HG02885 (cell line): ENCODE results near the gene SGCD.

ENCODE experiments used
- ATAC-seq: cut with Tn5 transposase; IDR thresholded peaks from one replicate; pipeline ENCODE4 v1.9.1; 2021; ENCODE audit warnings: mild to moderate bottlenecking; ENCODE audit not compliant: unreplicated experiment, poor library complexity

SGCD gene

GRCh38 chr5:156496291-156496690 is 169.3 kb downstream of the SGCD start:
- ATAC-seq, result no peak

- no peak for ATAC-seq
These were observed 170.8 kb downstream of the SGCD start for GRCh38 chr5:156497804-156498208.

- ATAC-seq, result no peak
These were observed 171.4 kb downstream of the SGCD start for GRCh38 chr5:156498226-156498980.

DNA sequence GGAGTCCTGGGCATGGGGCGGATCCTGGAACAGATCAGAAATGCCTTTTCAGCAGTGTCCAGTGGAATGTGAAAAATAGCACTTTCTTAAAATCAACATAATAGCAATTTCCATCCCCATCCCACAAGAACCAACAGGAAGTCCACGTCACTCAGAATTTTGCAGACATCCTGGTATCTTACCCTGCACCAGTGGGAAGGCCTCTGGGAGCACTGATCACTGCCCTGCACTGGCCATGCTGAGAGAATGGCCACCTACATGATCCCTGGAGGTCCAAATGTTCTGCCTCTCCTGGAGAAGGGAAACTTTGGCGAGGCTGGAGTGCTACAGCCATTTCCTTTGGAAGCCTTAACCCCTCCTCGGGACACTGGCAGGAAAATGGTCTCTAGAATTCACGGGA is 173.8 kb downstream of the SGCD start:
- no peak for ATAC-seq

DNA sequence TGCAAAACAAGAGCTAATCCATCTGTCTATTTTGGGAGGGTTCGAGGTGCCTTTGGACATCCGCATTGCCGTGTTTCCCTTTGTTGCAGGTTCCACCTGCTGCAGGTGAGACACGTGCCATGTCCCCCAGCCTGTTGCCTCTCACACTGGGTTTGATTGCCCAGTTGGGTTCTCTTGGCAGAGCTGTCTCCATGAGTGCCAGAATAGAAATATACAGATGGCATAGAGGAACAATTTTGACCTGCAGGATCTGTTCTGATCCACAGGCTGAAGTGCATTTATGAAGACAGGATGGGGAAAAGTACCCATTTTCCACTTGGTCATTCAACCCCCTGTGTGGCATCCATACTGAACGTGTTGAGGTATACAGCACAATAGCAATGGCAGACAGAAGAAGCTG is 178.1 kb downstream of the SGCD start:
- ATAC-seq, result no peak

DNA sequence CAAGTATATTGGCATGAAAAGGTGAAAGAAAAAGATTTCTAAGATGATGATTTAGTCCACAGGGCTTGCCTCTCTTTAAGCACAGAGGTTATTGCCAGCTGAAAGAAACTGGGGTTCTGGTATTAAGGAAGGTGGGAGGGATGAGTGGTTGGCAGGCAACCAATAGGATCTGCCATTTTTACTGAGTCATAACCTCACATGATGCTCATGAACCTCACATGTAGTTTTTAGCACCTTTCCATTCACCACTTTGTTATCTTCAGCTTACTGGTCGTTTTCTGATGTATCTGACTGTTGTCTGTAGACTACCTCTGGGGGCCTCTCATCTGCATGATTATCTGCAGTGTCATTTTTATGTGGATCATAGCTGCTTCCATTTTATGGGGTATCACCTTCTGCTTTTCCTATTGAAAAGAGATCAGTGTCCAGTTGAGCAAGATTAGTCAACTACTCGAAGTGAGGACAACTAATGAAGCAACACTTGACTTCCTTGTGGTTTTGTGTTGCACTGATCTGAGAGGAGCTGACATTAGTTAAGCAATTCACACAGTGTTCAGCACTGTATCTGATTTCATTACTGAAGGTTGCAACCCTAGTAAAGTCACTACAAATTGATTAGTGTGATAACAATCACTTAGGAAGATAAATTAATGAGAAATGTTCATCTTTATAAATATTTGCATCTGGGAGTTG is 186.3 kb downstream of the SGCD start:
- no peak for ATAC-seq

GRCh38 chr5:156515121-156515520 is 188.2 kb downstream of the SGCD start:
- no peak for ATAC-seq

DNA sequence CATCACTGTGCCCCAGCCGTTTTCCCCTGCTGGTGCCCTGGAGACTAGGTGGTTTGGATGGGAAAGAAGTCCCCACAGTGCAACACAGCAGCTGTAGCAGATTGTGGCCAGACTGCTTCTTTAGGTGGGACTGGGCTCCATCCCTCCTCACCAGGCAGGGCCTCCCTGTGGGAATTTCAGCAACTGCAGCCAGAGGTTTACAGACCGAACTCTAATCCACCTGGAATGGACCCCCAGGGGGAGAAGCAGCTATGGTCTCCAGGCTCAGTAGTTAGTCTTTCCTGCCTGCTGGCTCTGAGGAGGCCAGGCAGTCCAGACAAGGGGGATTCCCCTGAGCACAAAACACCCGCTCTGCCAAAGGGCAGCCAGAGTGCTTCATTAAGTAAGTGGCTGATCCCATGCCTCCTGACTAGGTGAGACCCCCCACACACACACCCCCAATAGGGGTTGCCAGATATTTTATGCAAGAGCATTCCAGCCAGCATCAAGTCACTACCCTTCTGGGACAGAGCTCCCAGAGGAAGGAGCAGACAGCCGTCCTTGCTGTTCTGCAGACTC is 188.9 kb downstream of the SGCD start:
- ATAC-seq, result no peak

DNA sequence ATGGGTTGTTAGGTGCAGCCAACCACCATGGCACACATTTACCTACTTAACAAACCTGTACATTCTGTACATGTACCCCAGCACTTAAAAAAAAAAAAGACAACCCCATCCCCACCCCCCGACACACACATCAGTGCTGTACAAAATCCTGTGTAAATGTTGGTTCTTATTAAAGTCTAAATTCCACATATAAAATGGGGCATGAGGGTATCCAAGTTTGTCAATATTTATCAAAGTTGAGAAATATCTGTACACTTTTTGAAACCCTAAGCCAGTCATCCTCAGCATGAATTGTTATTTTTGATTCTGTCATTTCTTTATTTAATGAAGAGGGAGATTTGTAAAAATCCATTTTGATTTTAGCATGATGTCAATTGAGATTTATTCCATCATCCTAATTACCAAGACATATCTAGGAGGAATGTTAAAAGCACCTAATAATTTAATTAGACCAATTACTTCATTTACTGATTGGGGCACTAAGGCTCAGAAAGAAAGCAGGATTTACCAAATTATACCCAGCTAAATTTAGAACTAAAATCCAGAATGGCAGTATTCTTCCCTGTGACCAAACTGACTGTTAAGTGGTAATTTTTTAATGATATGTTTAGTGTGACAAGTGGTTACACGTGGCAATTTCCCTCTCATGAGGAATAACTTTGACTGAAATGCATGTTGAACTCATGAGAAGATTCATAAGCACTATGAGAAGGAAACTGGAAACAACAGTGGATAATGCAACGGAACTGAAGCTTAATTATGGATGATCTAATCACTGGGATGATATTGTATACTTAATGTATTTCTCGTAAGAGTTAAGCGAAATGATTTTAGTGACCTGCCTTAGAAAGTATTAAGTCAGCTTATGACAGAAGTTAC is 195.9 kb downstream of the SGCD start:
- ATAC-seq, result no peak

- ATAC-seq, result no peak
These were observed 196.6 kb downstream of the SGCD start for GRCh38 chr5:156523607-156524006.

GRCh38 chr5:156526081-156526925 is 199.3 kb downstream of the SGCD start:
- no peak for ATAC-seq

- no peak for ATAC-seq
These were observed 200.6 kb downstream of the SGCD start for GRCh38 chr5:156527611-156528010.

GRCh38 chr5:156528673-156529072 is 201.7 kb downstream of the SGCD start:
- no peak for ATAC-seq

GRCh38 chr5:156529892-156530291 is 202.9 kb downstream of the SGCD start:
- ATAC-seq, result no peak

DNA sequence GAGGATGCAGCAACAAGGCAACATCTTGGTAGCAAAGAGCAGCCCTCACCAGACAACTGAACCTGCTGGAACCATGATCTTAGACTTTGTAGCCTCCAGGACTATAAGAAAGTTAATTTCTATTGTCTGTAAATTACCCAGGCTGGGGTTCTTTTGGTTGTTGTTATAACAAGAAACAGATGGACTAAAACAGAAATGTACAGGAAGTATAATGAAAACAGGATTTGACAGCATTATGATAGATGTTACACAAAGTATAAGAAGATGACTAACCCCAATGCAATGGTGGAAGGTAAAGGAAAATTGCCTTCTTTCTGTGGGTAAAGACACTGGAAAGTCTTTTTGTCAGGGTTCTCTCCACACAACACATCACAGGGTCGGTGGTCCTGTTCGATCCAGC is 204.2 kb downstream of the SGCD start:
- no peak for ATAC-seq

DNA sequence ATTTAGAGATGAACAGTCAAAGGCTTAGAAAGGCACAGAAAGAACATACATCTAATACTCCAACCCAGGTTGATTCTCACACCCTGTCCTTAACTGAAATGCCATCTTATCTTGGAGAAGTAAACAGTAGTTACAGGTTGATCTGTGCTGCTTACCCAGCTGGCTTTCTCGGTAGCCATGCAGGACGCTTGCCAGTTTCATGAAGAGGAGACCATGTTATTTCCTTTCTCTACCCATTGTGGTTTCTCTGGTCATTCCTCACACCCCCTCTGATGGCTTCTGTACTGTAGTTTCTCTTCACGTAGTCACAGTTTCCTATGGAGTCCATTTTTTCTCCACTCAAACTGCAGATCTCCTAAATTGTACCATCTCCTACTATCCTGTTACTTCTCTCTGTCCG is 206.0 kb downstream of the SGCD start:
- no peak for ATAC-seq

GRCh38 chr5:156534085-156534484 is 207.1 kb downstream of the SGCD start:
- ATAC-seq, result no peak

GRCh38 chr5:156534906-156535485 is 208.0 kb downstream of the SGCD start:
- ATAC-seq, result no peak

DNA sequence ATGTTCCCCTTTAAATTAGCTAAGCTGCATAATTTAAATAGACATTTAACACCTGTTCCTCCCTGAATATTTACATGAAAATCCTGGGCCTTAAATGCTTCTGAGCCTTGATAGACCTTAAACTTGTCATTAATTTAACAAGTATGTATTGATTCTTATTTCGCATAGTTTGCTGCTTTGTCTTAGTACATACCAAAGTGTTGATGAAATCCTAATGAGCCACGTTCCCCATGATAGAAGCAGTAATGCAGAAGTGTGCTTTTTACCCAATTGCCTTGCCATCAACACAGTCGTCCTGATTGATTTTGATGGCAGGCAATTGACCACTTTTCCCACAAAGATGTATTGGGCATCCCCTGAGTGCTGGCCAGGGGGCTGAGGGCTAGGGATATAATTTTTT is 213.5 kb downstream of the SGCD start:
- ATAC-seq, result no peak
